Activated CD4-positive, alpha-beta T cell treated with anti-CD3 and anti-CD28 coated beads for 36 hours (primary cell): ENCODE measurements around the gene TEX53. TPM values are rescaled to one million over a fixed set of nuclear protein-coding genes. Genes with fewer than 3 reads are reported as not detected.

Source experiments
- ATAC-seq: fragments of 200-7000 bp; cut with Tn5 transposase; one replicate; pipeline ENCODE4 v1.10.0; 2021; ENCODE audit warnings: mild to moderate bottlenecking, moderate library complexity
- CTCF ChIA-PET: fragments of 350-600 bp; sonication (Branson Sonifier 250); formaldehyde crosslinking; loops from one replicate; lab custom pipeline; 2021; ENCODE audit warnings: antibody characterized with exemption; lab: Charles Lee
- POLR2A ChIA-PET: fragments of 350-600 bp; sonication (Branson Sonifier 250); formaldehyde crosslinking; loops from one replicate; lab custom pipeline; 2021; ENCODE audit warnings: antibody characterized with exemption, inconsistent platforms; lab: Charles Lee
- DNase-seq: peaks from one replicate; pipeline ENCODE4 v3.0.0-alpha.2; 2020
- H3K27ac Mint-ChIP-seq: one replicate; pipeline ENCODE4 v1.8.0; 2021; ENCODE audit warnings: mixed read lengths
- H3K27me3 Mint-ChIP-seq: one replicate; pipeline ENCODE4 v1.8.0; 2021; ENCODE audit warnings: mixed read lengths
- H3K36me3 Mint-ChIP-seq: one replicate; pipeline ENCODE4 v1.8.0; 2021; ENCODE audit warnings: low read depth, mixed read lengths
- H3K4me1 Mint-ChIP-seq: one replicate; pipeline ENCODE4 v1.8.0; 2021; ENCODE audit warnings: mixed read lengths
- H3K4me3 Mint-ChIP-seq: one replicate; pipeline ENCODE4 v1.8.0; 2021; ENCODE audit warnings: mild to moderate bottlenecking, moderate library complexity, mixed read lengths
- H3K9me3 Mint-ChIP-seq: one replicate; pipeline ENCODE4 v1.8.0; 2021; ENCODE audit warnings: low read depth, mixed read lengths
- intact Hi-C, 2 experiments: fragments of 100-400 bp; cut with DNase I in 1 of 2; cut with micrococcal nuclease in 1 of 2; formaldehyde crosslinking; loops; one replicate each; pipeline versions ENCODE4 v1.14.2 to v1.15.1; 2022 to 2024; cut with DNase I, micrococcal nuclease
- total RNA-seq, 2 experiments: library from RNA; stranded (reverse); gene quantifications; one replicate each; pipeline ENCODE4 v1.2.3, GENCODE V29; 2021

TEX53 gene
- total RNA-seq, result not detected

DNA sequence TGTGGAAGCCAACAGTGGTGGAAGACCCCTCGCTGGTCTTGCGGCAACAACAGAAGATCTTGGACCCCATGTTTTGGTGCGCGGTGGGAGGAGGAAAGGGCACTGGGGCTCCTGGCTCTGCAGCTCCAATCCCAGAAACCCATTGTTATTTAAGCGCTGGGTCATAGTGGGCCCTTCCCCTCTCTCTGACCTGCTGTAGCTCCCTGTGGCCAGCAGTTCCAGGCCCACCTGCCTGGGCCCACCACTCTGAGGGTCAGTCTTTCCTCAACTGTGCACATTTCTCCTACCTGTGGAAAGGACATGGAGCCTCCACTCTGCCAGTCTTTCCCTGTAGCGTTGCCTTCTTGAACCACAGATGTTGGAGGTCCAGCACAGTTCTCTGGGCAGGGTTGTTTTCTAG is at the start of gene TEX53:
Gene TEX53, minus strand, starts transcription at position 101 of the 400 bp plus-strand sequence. Its CDS starts 31 bp downstream, at position 70.
- no peak within 1 kb of the TSS for H3K4me3 Mint-ChIP-seq
- peaks cover 4% of the 10 kb centered on the region for H3K27me3 Mint-ChIP-seq
- ChIA-PET POLR2A (no interaction called here), CTCF (interaction anchor here (1.0 to 1.5 kb wide), 3 partner anchors 23 to 354 kb away, joined by 3 to 5 read pairs (median 4); no protein-coding TSS in a partner anchor)
- intact Hi-C loops, result no loop called here
- DNase-seq (no peak), ATAC-seq (no peak)
- H3K4me1 Mint-ChIP-seq, result peaks cover 14% of the 10 kb centered on the region
- no peaks in the 10 kb centered on the region for H3K9me3 Mint-ChIP-seq
- H3K27ac Mint-ChIP-seq, result no peak within 1 kb of the TSS
- H3K36me3 Mint-ChIP-seq, result no peaks in the 10 kb centered on the region

DNA sequence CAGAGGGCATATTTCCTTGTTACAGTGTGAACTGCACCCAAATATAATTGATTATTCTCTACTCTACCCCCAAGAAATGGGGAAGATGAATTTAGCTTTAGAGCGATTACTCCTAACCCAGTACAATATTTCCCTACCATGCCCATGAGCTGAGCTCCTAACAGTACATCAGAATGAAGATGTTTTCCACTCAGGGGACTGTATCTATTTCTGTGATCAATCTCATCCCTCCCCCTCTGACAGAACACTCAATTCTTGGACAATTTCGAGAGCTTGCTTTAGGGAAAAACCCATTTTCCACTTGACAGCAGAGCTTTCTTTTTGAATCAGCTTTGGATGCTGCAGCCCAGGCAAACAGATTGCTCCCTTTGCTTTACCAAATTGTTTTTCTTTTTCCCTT is 49.1 kb upstream of the TEX53 start:
- H3K4me1 Mint-ChIP-seq, result peaks cover 47% of the 10 kb centered on the region
- peaks cover 24% of the 10 kb centered on the region for H3K36me3 Mint-ChIP-seq
- intact Hi-C loops, result no loop called here
- ChIA-PET POLR2A (interaction anchor here (1.3 to 1.8 kb wide), 3 partner anchors 9 to 16 kb away, joined by 5 to 12 read pairs (median 7); no protein-coding TSS in a partner anchor), CTCF (interaction anchor here (0.7 to 1.6 kb wide), 7 partner anchors 9 to 308 kb away, joined by 3 to 9 read pairs (median 4); no protein-coding TSS in a partner anchor)
- DNase-seq (no peak), ATAC-seq (peak; percentile 64)
- peak overlapping the region; percentile 87 for H3K27ac Mint-ChIP-seq
- no peaks in the 10 kb centered on the region for H3K9me3 Mint-ChIP-seq
- H3K4me3 Mint-ChIP-seq, result peak overlapping the region; percentile 65
- H3K27me3 Mint-ChIP-seq, result peaks cover 4% of the 10 kb centered on the region

GRCh38 chr9:114701988-114702387 is 44.4 kb upstream of the TEX53 start:
- H3K4me1 Mint-ChIP-seq, result peaks cover 59% of the 10 kb centered on the region

DNA sequence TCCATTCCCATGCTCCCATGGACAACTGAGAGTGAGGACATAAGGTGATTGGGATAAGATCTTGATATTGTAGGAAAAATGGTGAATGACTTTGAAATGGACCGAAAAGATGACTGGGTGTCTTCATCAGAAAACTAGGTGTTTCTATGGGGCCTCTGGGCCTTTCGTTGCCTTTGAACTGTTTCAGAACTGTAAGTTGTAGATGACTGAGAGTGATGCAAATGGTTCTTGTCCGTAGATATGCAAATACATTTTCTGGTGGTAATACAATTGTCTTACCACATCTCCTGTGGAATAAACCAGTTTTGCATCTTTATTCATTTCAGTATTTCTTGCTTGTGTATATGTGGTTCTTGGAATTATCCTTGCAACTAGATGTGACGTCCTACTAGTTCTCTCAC is 40.3 kb upstream of the TEX53 start:
- DNase-seq, result peak; percentile 67
- ATAC-seq, result peak; percentile 63
- intact Hi-C loops, result loop anchor here (1.0 to 10.0 kb wide), 9 partner anchors 8 to 1987 kb away; partner anchors contain the start of genes SNX30 (in 1 of the 2) and TRIM32 (in 1 of the 2)
- ChIA-PET POLR2A (interaction anchor here (1.0 to 3.6 kb wide), 9 partner anchors 8 to 309 kb away, joined by 3 to 22 read pairs (median 6); no protein-coding TSS in a partner anchor), CTCF (interaction anchor here (0.6 to 2.4 kb wide), 13 partner anchors 8 to 339 kb away, joined by 3 to 16 read pairs (median 4); partner anchors contain the start of gene TEX48)
- peak overlapping the region; percentile 57 for H3K4me3 Mint-ChIP-seq
- no peaks in the 10 kb centered on the region for H3K9me3 Mint-ChIP-seq
- H3K4me1 Mint-ChIP-seq, result peaks cover 82% of the 10 kb centered on the region
- peak overlapping the region; percentile 89 for H3K27ac Mint-ChIP-seq
- H3K36me3 Mint-ChIP-seq, result peaks cover 12% of the 10 kb centered on the region
- no peaks in the 10 kb centered on the region for H3K27me3 Mint-ChIP-seq

More at GRCh38 chr9:114701988-114702387, 44.4 kb upstream of the TEX53 start:
- ChIA-PET CTCF (interaction anchor here (0.6 to 3.1 kb wide), 2 partner anchors 12 to 37 kb away, joined by 3 to 10 read pairs; no protein-coding TSS in a partner anchor), POLR2A (no interaction called here)
- Mint-ChIP-seq H3K9me3 (no peaks in the 10 kb centered on the region), H3K36me3 (peaks cover 31% of the 10 kb centered on the region), H3K27ac (peak overlapping the region; percentile 66), H3K27me3 (no peaks in the 10 kb centered on the region), H3K4me3 (no peak overlapping the region)
- intact Hi-C loops, result no loop called here
- ATAC-seq, result no peak
- no peak for DNase-seq

GRCh38 chr9:114696814-114697544 is 39.4 kb upstream of the TEX53 start:
- Mint-ChIP-seq H3K36me3 (peaks cover 10% of the 10 kb centered on the region), H3K4me1 (peaks cover 89% of the 10 kb centered on the region), H3K9me3 (no peaks in the 10 kb centered on the region), H3K27me3 (no peaks in the 10 kb centered on the region), H3K27ac (peak overlapping the region; percentile 89), H3K4me3 (peak overlapping the region; percentile 28)
- intact Hi-C loops, result loop anchor here (1.0 to 10.0 kb wide), 4 partner anchors 292 to 1988 kb away; partner anchors contain the start of genes SNX30 (in 1 of the 2) and TRIM32 (in 1 of the 2)
- ATAC-seq, result peak; percentile 49
- DNase-seq, result peak; percentile 86
- ChIA-PET CTCF (interaction anchor here (1.0 to 1.9 kb wide), 5 partner anchors 9 to 22 kb away, joined by 3 to 7 read pairs (median 4); no protein-coding TSS in a partner anchor), POLR2A (interaction anchor here (1.0 to 3.6 kb wide), 4 partner anchors 21 to 310 kb away, joined by 4 to 22 read pairs (median 14); no protein-coding TSS in a partner anchor)

- Mint-ChIP-seq H3K27me3 (no peaks in the 10 kb centered on the region), H3K4me1 (peaks cover 93% of the 10 kb centered on the region), H3K36me3 (peaks cover 10% of the 10 kb centered on the region), H3K9me3 (no peaks in the 10 kb centered on the region), H3K27ac (peak overlapping the region; percentile 89), H3K4me3 (no peak overlapping the region)
- DNase-seq (no peak), ATAC-seq (no peak)
- intact Hi-C loops, result loop anchor here in 1 of 2 experiments (5.0 to 10.0 kb wide), 2 partner anchors 1944 to 1989 kb away; partner anchors contain the start of genes SNX30 and TRIM32
- POLR2A ChIA-PET, result interaction anchor here (0.6 to 3.0 kb wide), 4 partner anchors 23 to 311 kb away, joined by 3 to 12 read pairs (median 6); partner anchors contain the start of gene ATP6V1G1
- CTCF ChIA-PET, result interaction anchor here (0.7 to 1.3 kb wide), 2 partner anchors 23 to 294 kb away, joined by 3 read pairs; no protein-coding TSS in a partner anchor
Measured at GRCh38 chr9:114695948-114696347, 38.3 kb upstream of the TEX53 start.

DNA sequence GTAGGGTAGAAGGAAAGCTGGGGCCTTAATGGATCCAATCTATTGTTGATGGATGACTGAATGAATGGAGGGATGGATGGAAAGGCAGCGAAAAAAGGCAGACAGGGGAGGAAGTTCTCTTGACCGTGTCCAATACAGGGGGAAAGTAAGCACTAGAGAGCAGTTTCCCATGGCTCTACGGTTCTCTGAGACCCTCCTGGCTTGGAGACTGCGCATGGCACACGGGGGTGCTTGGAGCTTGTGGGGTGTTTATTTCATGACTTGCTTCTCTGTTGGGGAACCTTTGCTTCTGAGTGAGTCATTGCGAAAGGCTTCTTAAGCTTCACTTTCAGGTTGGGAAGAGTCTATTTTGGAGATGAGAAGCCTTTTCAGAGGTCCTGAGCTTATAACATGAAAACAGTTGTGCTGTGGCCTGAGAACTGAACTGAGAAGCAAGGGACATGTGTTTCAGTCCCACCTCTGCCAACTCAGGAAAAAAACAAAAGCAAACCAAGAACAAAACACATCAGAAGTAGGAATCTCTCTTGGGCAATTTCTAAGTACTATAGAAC is 37.2 kb upstream of the TEX53 start:
- ATAC-seq (peak; percentile 6), DNase-seq (peak; percentile 44)
- ChIA-PET CTCF (interaction anchor here (0.7 to 1.0 kb wide), 3 partner anchors 9 to 14 kb away, joined by 3 to 8 read pairs (median 5); partner anchors contain the start of gene TEX48), POLR2A (interaction anchor here (0.6 to 2.8 kb wide), 10 partner anchors 9 to 317 kb away, joined by 3 to 12 read pairs (median 6); partner anchors contain the start of gene ATP6V1G1)
- intact Hi-C loops, result loop anchor here in 1 of 2 experiments (5.0 to 10.0 kb wide), 3 partner anchors 513 to 1990 kb away; partner anchors contain the start of genes SNX30 and TRIM32
- H3K27ac Mint-ChIP-seq, result peak overlapping the region; percentile 84
- H3K27me3 Mint-ChIP-seq, result no peaks in the 10 kb centered on the region
- H3K4me3 Mint-ChIP-seq, result no peak overlapping the region
- peaks cover 7% of the 10 kb centered on the region for H3K36me3 Mint-ChIP-seq
- peaks cover 95% of the 10 kb centered on the region for H3K4me1 Mint-ChIP-seq
- H3K9me3 Mint-ChIP-seq, result no peaks in the 10 kb centered on the region

DNA sequence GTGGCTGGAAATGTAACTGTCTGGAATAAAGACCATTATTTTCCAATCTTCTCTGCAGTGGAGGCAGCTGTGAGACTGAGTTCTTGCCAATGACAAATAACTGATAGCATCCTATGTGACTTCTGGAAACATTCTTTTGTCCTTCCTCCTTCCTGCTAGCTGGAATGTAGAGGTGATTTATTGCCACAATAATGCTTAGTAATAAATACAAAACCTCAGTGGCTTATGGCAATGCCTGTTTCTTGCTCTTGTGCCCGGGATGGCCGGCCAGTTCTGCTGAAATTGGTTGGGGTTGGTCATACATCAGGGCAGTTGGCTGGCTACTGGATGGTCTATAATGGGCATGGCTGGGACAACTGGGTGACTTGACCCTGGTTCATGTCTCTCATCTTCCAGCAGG is 36.5 kb upstream of the TEX53 start:
- Mint-ChIP-seq H3K27me3 (no peaks in the 10 kb centered on the region), H3K36me3 (peaks cover under 1% of the 10 kb centered on the region), H3K9me3 (no peaks in the 10 kb centered on the region), H3K27ac (peak overlapping the region; percentile 84), H3K4me3 (no peak overlapping the region), H3K4me1 (peaks cover 95% of the 10 kb centered on the region)
- intact Hi-C loops, result loop anchor here in 1 of 2 experiments (5.0 to 10.0 kb wide), 2 partner anchors 513 to 1991 kb away; partner anchors contain the start of gene TRIM32
- ATAC-seq, result no peak
- no peak for DNase-seq
- CTCF ChIA-PET, result interaction anchor here (0.7 to 3.0 kb wide), 4 partner anchors 9 to 295 kb away, joined by 3 to 21 read pairs (median 4); partner anchors contain the start of gene TEX48
- POLR2A ChIA-PET, result interaction anchor here (0.6 to 2.8 kb wide), 6 partner anchors 9 to 306 kb away, joined by 5 to 12 read pairs (median 6); partner anchors contain the start of gene ATP6V1G1

- DNase-seq (no peak), ATAC-seq (no peak)
- no peaks in the 10 kb centered on the region for H3K9me3 Mint-ChIP-seq
- H3K27ac Mint-ChIP-seq, result peak overlapping the region; percentile 98
- POLR2A ChIA-PET, result interaction anchor here (0.6 to 2.8 kb wide), 2 partner anchors 215 to 296 kb away, joined by 8 to 12 read pairs; no protein-coding TSS in a partner anchor
- CTCF ChIA-PET, result interaction anchor here (0.7 to 3.0 kb wide), 5 partner anchors 12 to 296 kb away, joined by 3 to 21 read pairs (median 3); partner anchors contain the start of gene TEX48
- peaks cover 94% of the 10 kb centered on the region for H3K4me1 Mint-ChIP-seq
- H3K4me3 Mint-ChIP-seq, result no peak overlapping the region
- H3K36me3 Mint-ChIP-seq, result peaks cover 6% of the 10 kb centered on the region
- H3K27me3 Mint-ChIP-seq, result no peaks in the 10 kb centered on the region
- intact Hi-C loops, result loop anchor here in 1 of 2 experiments (5.0 to 10.0 kb wide), 2 partner anchors 514 to 1991 kb away; partner anchors contain the start of gene TRIM32
Measured at GRCh38 chr9:114693248-114693855, 35.7 kb upstream of the TEX53 start.

- no peak for ATAC-seq
- Mint-ChIP-seq H3K4me3 (peak overlapping the region; percentile 48), H3K9me3 (peaks cover under 1% of the 10 kb centered on the region), H3K27ac (peak overlapping the region; percentile 98), H3K36me3 (peaks cover 17% of the 10 kb centered on the region), H3K27me3 (no peaks in the 10 kb centered on the region), H3K4me1 (peaks cover 94% of the 10 kb centered on the region)
- ChIA-PET POLR2A (interaction anchor here (0.6 to 2.7 kb wide), 25 partner anchors 11 to 344 kb away, joined by 3 to 51 read pairs (median 4); partner anchors contain the start of genes AKNA and TNFSF8), CTCF (interaction anchor here (0.7 to 3.0 kb wide), 13 partner anchors 10 to 298 kb away, joined by 3 to 21 read pairs (median 4); partner anchors contain the start of gene TEX48)
- intact Hi-C loops, result loop anchor here (1.0 to 10.0 kb wide), 14 partner anchors 26 to 1993 kb away; partner anchors contain the start of gene TRIM32 (in 1 of the 2)
- DNase-seq, result no peak
Measured at GRCh38 chr9:114691956-114692295, 34.3 kb upstream of the TEX53 start.
